Ovary (tissue), 9 donors: ENCODE measurements around the gene C6orf62. TPM values are rescaled to one million over a fixed set of nuclear protein-coding genes. Genes with fewer than 3 reads are reported as not detected.
"Not testable (repeated sequence)": the region's sequence is repeated elsewhere in the genome, so short reads cannot be mapped to it uniquely, and the experiment has no call there.

ENCODE experiments used
- DNase-seq, 5 donors: peaks; one replicate each; pipeline ENCODE4 v3.0.0-alpha.2; 2019 to 2020
- H3K27ac ChIP-seq, 2 donors: fragments of 200-600 bp; one replicate each; pipeline versions ENCODE4 v1.5.1 to v1.8.0; 2019 to 2022
- H3K27me3 ChIP-seq: fragments of 200-600 bp; one replicate; pipeline ENCODE4 v1.8.0; 2022
- H3K36me3 ChIP-seq: fragments of 200-600 bp; sonication (generic); one replicate; pipeline ENCODE4 v1.5.1; 2019
- H3K4me1 ChIP-seq: one replicate; pipeline ENCODE4 v1.8.1; 2013; ENCODE audit warnings: mild to moderate bottlenecking, moderate library complexity; ENCODE audit not compliant: insufficient read depth
- H3K4me3 ChIP-seq: fragments of 200-600 bp; sonication (generic); one replicate; pipeline ENCODE4 v1.5.1; 2017
- H3K9me3 ChIP-seq, 2 donors: fragments of 200-600 bp in 1 of 2; sonication (generic) in 1 of 2; one replicate each; pipeline versions ENCODE4 v1.5.1 to v1.8.1; 2013 to 2019; ENCODE audit warnings: mild to moderate bottlenecking in 1 of 2, moderate library complexity in 1 of 2
- EP300 ChIP-seq: sonication (generic); formaldehyde crosslinking; IDR thresholded peaks from one replicate; pipeline ENCODE4 v1.6.1; 2017; ENCODE audit warnings: antibody characterized with exemption
- POLR2A ChIP-seq: fragments of 450-650 bp; IDR thresholded peaks from one replicate; pipeline ENCODE4 v1.6.1; 2017; ENCODE audit warnings: antibody characterized with exemption, mild to moderate bottlenecking, moderate library complexity
- WGBS, 3 donors: extraction: QIAGEN DNeasy Blood & Tissue Kit in 1 of 3; methylation state at CpG; one replicate each; pipeline versions ENCODE4 v1.1.5 to v1.1.7; 2013 to 2017; 5-methylcytosine and 5-hydroxymethylcytosine counted together
- intact Hi-C, 4 donors: fragments of 100-400 bp; cut with DNase I; formaldehyde crosslinking; loops; one replicate each; pipeline versions ENCODE4 v1.11.0 to v1.15.1; 2022 to 2023
- polyA plus RNA-seq, 2 donors: library from polyadenylated mRNA; stranded (reverse); fragments of 200-250 nt in 1 of 2; fragments of 350-450 nt in 1 of 2; fragmentation: Illumina TruSeq in 1 of 2; extraction: RNeasy Lipid Tissue Mini Kit (QIAGEN cat#74804) in 1 of 2; gene quantifications; one replicate each; pipeline ENCODE4 v1.2.3, GENCODE V29; 2013 to 2014
- total RNA-seq, 7 donors: library from RNA; depleted of rRNA in 2 of 7; stranded (reverse); fragments of >200 nt in 2 of 7; fragmentation: NEBNext Ultra II Directional in 3 of 7; extraction: Animal tissue kit (Norgen Biotek cat#: 25700) in 3 of 7; gene quantifications; one replicate each; pipeline versions ENCODE4 v1.1.0 to v1.2.4, GENCODE V29; 2016 to 2023
- TF ChIP-seq, protein P1 (sequence below), 3 donors: fragments of 450-650 bp in 2 of 3; fragments of 200-600 bp in 1 of 3; IDR thresholded peaks; one replicate each; pipeline versions ENCODE4 v1.5.1 to v1.8.0; 2016 to 2022; ENCODE audit warnings: antibody characterized with exemption in 3 of 3, mild to moderate bottlenecking in 1 of 3
- donor health status: DM: no; HTN: no; CAD: no; lungs with moderate emphysema.
- donor health status: DM: no; HTN: no; CAD: no.
- donor health status: Bipolar disorder and iron deficiency.
- donor health status: DM: yes; HTN: yes; CAD: no.
- donor health status: DM: no; HTN: no; CAD: no.
- donor health status: DM: yes; HTN: yes; CAD: no.

C6orf62 gene
- total and polyA plus RNA-seq, 9 donors, result 40.6 to 101 (median 76.0) TPM

DNA sequence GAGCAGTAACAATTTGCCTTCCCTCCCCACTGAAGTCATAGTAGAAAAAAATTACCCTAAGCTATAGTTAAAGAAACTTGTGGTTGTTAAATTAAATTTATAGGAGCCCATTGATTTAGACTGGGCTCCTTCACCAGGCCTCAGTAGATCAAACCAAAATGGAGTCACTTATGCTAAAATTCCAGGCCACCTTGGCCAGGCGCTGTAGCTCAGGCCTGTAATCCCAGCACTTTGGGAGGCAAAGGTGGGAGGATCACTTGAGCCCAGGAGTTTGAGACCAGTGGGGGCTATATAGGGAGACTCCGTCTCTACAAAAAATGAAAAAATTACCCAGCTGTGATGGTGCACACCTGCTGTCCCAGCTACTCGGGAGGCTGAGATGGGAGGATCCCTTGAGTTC lies 40.8 kb upstream of the C6orf62 start:
- Histone ChIP-seq H3K36me3 (no peaks in the 10 kb centered on the region), H3K4me3 (no peak overlapping the region), H3K4me1 (peaks cover 2% of the 10 kb centered on the region), H3K27me3 (no peaks in the 10 kb centered on the region), H3K9me3 (no peaks in the 10 kb centered on the region), H3K27ac (no peak overlapping the region)
- WGBS, 3 donors, result 66 to 80% (median 68%) methylated on average over 3 of the region's 3 CpGs
- no peak for TF ChIP-seq EP300
- TF ChIP-seq, protein P1, sequence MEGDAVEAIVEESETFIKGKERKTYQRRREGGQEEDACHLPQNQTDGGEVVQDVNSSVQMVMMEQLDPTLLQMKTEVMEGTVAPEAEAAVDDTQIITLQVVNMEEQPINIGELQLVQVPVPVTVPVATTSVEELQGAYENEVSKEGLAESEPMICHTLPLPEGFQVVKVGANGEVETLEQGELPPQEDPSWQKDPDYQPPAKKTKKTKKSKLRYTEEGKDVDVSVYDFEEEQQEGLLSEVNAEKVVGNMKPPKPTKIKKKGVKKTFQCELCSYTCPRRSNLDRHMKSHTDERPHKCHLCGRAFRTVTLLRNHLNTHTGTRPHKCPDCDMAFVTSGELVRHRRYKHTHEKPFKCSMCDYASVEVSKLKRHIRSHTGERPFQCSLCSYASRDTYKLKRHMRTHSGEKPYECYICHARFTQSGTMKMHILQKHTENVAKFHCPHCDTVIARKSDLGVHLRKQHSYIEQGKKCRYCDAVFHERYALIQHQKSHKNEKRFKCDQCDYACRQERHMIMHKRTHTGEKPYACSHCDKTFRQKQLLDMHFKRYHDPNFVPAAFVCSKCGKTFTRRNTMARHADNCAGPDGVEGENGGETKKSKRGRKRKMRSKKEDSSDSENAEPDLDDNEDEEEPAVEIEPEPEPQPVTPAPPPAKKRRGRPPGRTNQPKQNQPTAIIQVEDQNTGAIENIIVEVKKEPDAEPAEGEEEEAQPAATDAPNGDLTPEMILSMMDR (IDR thresholded peaks at IDR 0.05), result no peak
- no peak for TF ChIP-seq POLR2A
- intact Hi-C loops, result loop anchor here in 3 of 4 donors (5.0 to 10.0 kb wide), 3 partner anchors 175 to 185 kb away; no protein-coding TSS in a partner anchor
- no peak for DNase-seq

DNA sequence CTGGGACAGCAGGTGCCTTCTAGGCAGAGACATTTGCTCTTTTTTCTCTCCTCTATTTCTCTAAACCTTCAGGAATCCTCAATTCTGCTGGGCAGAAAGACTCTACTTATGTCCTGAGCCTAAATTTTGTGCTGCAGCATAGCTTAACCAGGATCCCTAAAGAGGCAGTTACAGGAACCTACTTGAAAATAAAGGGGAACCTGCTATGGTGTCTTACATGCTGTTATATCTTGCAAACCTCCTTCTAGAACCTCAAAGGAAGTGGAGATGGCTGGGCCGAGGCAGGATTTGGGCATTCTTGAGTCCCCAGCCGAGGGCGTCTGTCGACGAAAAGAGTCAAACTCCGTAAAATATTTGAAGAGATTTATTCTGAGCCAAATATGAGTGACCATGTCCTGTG lies 38.7 kb upstream of the C6orf62 start:
- peaks cover 2% of the 10 kb centered on the region for H3K4me1 ChIP-seq
- no peak overlapping the region for H3K27ac ChIP-seq
- 94 to 97% (median 95%) methylated on average over 6 of the region's 6 CpGs for WGBS, 3 donors
- H3K4me3 ChIP-seq, result no peak overlapping the region
- no peaks in the 10 kb centered on the region for H3K9me3 ChIP-seq
- no peak for DNase-seq
- TF ChIP-seq POLR2A (no peak), EP300 (no peak)
- TF ChIP-seq, protein P1 (IDR thresholded peaks at IDR 0.05), result no peak
- H3K27me3 ChIP-seq, result no peaks in the 10 kb centered on the region
- intact Hi-C loops, result no loop called here
- no peaks in the 10 kb centered on the region for H3K36me3 ChIP-seq

DNA sequence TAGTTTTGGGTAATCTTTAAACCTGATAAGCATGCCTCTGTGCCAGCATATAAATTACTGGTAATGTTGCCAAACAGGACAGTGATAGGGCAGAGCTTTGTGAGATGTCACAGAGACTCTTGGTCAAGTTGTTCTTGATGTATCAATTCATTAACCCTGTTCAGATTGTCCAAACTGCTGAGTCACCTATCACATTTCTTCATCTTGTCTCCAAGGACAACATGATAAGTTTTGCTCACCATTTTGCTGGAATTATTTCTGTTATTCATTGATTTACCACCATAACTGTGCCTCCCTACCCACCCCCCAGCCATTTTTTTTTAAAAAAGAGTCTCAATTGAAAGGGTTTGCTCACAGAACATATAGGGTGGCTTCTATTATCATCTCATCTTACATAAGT lies 36.3 kb upstream of the C6orf62 start:
- intact Hi-C loops, result no loop called here
- no peaks in the 10 kb centered on the region for H3K9me3 ChIP-seq
- H3K27ac ChIP-seq, result no peak overlapping the region

DNA sequence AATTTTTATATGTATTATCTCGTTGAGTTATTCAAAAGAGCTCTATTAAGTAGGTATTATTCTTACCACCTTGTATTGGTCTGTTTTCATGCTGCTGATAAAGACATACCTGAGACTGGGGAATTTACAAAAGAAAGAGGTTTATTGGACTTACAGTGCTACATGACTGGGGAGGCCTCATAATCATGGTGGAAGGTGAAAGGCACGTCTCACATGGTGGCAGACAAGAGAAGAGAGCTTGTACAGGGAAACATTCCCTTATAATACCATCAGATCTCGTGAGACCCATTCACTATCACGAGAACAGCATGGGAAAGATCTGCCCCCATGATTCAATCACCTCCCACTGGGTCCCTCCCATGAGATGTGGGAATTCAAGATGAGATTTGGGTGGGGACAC lies 35.4 kb upstream of the C6orf62 start:
- H3K4me3 ChIP-seq, intact Hi-C loops, H3K9me3 ChIP-seq, H3K36me3 ChIP-seq, H3K27ac ChIP-seq, DNase-seq, H3K4me1 ChIP-seq, H3K27me3 ChIP-seq: not testable (repeated sequence)
- WGBS, 3 donors, result 83 to 91% (median 88%) methylated on average over 4 of the region's 4 CpGs

More for the DNA sequence above, 36.3 kb upstream of the C6orf62 start:
- Histone ChIP-seq H3K4me3 (no peak overlapping the region), H3K27me3 (no peaks in the 10 kb centered on the region), H3K36me3 (no peaks in the 10 kb centered on the region), H3K4me1 (peaks cover 2% of the 10 kb centered on the region)
- TF ChIP-seq POLR2A (no peak), EP300 (no peak)
- TF ChIP-seq, protein P1 (IDR thresholded peaks at IDR 0.05), result no peak
- no peak for DNase-seq

DNA sequence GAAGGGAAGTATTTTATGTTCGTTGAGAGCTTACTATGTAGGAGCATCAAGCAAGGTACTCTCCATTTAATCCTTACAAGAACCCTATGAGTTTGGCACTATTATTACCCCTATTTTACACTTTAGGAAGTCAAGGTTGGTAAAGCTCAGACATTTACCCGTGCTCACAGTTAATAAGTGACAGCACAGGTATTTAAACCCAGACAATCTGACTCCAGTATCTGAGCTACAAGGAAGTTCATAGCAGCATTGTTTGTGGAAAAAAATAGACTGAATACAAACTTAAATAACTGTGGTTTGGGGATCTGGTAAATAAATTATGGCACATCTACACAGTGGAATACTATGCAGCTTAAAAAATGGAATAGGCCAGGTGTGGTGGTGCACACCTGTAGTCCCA lies 34.6 kb upstream of the C6orf62 start:
- TF ChIP-seq, protein P1 (IDR thresholded peaks at IDR 0.05), result no peak
- WGBS, 3 donors, result 88 to 93% (median 90%) methylated on average over 2 of the region's 2 CpGs

More for the DNA sequence above, 34.6 kb upstream of the C6orf62 start:
- no peak overlapping the region for H3K4me3 ChIP-seq
- intact Hi-C loops, result no loop called here
- H3K27ac ChIP-seq, result no peak overlapping the region
- H3K9me3 ChIP-seq, result no peaks in the 10 kb centered on the region
- H3K4me1 ChIP-seq, result no peaks in the 10 kb centered on the region
- no peak for DNase-seq
- H3K36me3 ChIP-seq, result no peaks in the 10 kb centered on the region
- no peaks in the 10 kb centered on the region for H3K27me3 ChIP-seq
